ENCODE results near the gene AVPR1B.
A peak's percentile ranks its signal among the peaks of the same experiment; 100 is the strongest.

AVPR1B gene

GRCh38 chr1:206117151-206117948 lies at the start of gene AVPR1B:
TSS of gene AVPR1B (minus strand) at chr1:206117388. CDS start at chr1:206116890, 498 bp downstream.
- DNase-seq: peak; percentile 52

- DNase-seq: no peak
These were observed 28.6 kb upstream of the AVPR1B start for GRCh38 chr1:206145771-206146290.

DNA sequence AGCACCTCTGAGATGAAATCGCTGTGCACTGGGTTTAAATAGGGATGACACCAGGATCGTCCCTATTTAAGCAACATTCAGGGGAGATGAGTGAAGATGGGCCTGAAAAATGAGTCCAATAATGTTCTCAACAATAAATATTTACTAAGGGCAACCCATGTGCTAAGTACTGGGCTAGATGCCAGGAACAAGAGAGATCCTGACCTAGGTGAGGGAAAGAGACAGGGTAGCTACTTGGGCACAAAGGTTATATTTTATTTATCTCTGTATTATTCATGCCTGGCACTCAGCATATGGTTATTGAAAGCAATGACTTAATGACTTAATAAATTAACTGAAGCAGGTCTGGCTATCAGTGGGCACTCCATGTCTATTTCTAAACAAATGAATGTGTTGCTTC lies 27.4 kb upstream of the AVPR1B start:
- DNase-seq: no peak

DNA sequence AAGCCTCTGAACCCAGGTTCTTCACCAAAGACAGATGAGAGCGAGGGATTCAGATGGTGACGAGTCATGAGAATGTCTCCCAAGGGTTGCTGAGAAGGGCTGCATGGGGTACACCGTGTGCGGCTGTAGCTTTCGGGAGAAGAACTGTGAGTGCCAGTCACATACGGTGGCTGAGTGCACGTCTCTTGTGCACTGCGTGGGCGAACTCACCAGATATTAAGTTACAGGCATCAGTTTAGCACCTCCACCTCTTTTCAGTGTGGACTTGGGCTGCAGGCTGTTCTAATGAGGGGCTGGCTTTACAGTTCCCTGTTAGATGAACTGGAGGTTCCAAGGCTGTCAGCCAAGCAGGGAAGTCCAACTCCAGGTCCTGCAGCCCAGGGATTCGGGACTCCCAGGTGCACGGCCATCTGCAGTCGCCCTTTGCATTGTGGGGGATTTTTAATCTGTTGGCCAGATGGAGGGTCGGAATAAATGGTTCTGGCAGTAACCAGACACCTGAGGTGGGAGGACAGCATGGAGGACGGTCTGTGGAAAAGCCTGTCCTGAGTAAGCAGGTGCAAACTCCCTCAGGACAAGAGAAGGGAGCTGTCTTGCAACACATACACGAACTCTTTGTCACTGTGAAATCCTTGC lies 26.5 kb upstream of the AVPR1B start:
- no peak for DNase-seq

DNA sequence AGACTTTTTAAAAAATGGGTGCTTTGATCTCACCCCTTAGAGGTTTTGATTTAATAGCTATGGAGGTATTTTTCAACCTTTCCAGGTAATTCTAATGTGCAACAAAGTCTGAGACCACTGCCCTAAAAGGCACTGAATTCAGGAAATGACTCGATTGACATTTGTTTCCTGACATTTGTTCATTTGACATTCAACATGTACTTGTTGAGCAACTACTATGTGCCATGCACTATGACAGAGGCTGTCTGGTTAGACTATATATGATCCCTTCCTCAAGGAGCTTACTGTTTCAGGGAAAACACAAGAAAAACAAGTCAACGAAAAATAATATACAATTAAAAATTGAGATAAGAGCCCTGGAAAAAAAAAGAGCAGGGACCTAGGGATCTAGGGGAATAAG lies 25.6 kb upstream of the AVPR1B start:
- no peak for DNase-seq

DNA sequence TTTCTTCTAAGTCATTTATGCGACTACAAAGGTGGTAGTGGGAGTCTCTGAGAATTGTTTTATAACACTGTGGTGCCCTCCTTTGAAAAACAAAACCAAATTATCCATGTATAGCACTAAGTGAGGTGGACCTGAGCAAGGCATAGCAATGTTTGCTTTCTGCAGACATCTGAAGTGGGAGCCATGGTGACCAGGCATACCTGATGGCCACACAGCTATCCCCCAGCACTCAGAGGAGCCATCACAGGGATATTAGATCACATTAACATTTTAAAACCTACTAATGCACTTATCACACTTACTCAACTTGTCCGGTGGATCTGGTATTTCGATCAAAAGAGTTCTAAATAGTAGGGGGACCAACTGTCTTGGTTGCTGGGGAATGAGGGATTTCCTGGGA lies 24.8 kb upstream of the AVPR1B start:
- no peak for DNase-seq

DNA sequence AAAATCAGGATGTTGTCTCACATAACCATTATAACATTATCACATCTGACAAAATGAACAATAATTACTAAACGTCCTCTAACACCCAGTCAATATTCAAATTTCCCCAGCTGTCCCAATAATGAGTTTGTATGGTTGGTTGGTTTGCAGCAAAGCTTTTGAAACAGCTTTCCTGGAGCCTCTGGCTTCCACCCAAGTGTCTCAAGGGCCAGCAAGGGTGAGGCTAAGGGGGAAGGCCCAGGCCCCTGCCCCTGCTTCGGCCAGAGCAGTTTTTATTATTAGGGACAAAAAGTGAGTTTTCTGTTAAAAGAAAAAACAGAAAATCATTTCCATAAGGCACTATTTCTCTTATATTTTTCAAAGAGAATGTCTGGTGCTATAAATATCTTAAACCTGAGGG lies 19.1 kb upstream of the AVPR1B start:
- DNase-seq: no peak

DNA sequence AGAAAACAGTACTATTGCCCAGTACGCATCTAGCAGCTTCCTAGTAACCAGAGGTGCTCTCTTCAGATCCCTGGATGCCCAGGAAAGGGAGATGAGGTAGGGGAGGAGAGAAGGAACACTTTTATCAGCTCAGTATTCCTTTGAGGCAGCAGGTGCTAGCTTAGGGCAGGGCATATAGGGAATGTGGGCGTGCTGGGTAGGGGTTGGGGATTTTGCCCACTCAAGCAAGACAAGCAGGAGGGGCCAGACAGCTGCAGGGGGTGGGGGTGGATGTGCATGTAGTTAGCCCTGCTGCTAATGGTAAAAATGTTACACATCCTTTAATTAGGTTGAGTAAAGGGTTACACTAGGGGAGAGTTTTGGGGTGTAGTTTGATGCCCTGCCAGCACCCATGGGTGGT lies 18.1 kb upstream of the AVPR1B start:
- DNase-seq: no peak

GRCh38 chr1:206133751-206134415 lies 16.7 kb upstream of the AVPR1B start:
- no peak for DNase-seq

GRCh38 chr1:206131037-206131436 lies 13.8 kb upstream of the AVPR1B start:
- DNase-seq: no peak

- DNase-seq: no peak
These were observed 11.0 kb upstream of the AVPR1B start for GRCh38 chr1:206128196-206128595.

DNA sequence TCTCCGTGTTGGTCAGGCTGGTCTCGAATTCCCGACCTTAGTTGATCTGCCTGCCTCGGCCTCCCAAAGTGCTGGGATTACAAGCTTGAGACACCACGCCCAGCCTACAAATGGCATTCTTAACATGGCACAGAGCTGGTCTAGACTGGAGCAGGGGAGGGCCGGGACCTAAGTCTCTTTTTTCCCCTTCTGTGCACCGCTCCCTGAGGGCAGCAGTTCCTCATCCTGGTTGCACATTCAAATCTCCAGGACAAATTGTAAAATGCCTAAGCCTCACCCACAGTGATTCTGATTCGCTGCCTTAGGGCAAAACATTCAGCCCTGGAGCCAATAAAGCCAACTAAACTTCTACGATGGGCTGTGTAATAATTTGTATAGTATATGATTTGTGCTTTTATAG lies 10.1 kb upstream of the AVPR1B start:
- DNase-seq: no peak

- no peak for DNase-seq
These were observed 8.2 kb upstream of the AVPR1B start for GRCh38 chr1:206125346-206125745.

DNA sequence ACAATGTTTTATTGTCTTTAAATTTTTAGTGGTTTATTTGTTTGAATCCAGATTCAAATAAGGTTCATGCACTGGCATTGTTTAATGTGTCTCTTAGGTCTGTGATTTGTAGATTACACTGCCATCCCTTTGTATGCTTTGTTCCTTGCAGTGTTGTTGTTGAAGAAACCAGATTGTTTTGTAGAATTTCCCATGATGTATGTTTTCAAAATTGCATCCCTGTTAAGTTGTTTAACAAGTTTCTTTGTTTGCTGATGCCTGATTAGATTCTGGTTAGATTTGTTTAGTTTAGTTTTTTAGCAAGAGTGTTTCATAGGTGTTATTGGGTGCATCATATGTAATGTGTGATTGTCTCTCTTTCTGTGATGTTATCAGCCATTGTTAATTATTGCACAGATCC lies 5.5 kb upstream of the AVPR1B start:
- no peak for DNase-seq

- no peak for DNase-seq
These were observed 4.1 kb upstream of the AVPR1B start for GRCh38 chr1:206121269-206121668.

DNA sequence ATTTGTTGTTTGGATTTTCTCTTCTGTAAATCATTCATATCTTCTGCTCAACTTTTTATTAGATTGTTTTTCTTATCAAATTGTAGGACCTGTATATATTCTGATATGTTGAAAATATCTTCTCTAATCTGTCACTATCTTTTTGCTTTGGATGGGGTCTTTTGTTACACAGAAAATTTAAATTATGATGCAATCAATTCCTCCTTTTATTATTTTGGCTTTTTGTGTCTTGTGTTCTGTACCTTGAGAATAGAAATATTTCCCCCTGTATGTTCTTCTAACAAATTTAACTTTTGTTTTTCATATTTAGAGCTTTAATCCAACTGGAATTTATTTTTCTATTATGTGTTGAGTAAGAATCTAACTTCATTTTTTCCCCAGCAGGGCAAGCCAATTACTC lies 3.2 kb upstream of the AVPR1B start:
- DNase-seq: no peak

GRCh38 chr1:206116873-206117150 lies 376 bp downstream of the AVPR1B start:
- DNase-seq: no peak

DNA sequence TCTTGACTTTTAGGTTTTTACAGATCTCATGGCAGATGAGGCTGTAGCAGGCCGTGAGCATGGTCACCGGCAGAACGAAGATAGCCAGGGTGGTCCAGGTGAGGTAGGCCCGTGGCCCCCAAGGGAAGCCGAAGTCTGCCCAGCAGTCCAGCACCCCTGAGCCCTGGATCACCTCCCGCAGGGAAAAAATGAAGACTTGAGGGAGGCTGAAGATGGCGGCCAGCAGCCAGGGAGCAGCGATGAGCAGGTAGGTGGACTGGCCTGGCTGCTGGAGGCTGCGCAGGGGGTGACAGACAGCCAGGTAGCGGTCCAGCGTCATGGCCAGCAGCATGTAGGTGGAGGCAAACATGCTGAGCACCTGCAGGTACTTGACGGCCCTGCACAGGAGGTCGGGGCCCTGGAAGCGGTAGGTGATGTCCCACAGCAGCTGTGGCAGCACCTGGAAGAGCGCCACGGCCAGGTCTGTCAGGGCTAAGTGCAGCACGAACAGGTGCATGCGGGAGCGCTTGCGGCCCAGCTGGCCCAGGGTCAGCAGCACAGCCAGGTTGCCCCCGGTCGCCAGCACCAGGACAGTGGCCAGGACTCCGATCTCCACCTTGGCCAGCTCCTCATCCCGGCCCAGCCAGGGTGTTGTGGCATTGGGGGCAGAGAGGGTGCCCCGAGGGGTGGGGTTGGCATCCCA lies 856 bp downstream of the AVPR1B start:
- DNase-seq: no peak

DNA sequence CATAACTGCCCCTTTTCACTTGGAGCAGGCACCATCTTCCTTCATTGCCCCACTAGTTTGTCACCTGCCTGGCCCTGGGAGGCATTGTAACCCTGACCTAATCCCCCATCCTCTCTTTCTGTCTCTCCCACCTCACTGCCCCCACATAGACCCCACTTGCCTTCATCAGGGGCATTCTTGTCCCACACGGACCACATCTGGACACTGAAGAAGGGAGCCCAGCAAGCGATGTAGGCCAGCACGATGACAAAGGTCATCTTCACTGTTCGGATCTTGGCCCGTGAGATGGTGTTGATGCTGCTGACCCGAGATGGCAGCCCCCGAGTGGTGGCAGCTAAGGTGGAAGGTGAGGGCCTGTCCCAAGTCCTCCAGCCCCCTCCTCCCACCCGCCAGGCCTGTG lies 1.4 kb downstream of the AVPR1B start:
- no peak for DNase-seq

DNA sequence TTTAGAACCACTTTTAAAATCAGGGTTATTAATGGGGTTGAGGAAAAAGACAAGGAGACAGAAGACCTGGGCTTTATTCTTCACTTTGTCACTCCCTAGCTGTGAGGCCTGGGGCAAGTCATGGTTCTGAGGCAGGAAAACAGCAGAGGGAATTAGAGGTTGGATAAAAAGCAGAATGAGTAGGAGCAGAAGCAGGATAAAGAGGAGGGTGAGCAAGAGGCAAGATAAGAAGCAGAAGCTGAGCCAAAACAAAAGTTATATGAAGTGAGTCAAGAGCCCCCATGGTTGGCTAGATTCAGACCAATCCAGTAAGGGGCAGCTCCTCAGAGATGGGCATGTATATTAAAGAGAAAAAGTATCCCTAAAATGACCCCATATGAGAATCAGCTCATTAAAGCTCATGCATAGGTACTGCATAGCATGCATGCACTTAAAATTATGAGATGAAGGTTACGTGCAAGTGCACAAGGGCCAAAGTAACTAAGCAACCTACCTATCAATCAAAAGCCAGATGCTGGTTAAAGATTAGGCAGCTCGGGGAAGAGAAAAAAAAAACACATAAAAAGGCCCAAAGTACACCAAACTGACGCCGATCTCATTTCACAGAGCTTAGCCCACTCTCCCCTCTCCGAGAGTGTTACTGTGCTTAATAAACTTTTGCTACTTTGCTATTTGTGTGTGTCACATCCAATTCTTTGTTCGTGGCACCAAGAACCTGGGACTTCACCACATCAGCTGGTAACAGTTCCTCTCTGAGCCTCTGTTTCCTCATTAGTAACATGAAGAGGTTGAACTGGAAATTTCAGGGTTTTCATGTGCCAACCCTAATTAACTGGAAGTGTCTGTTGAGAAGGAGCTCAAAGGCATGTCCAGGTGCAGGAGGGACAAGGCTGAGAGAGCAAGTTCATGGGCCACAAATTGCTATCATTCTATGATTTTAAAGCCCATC lies 2.2 kb downstream of the AVPR1B start:
- no peak for DNase-seq

GRCh38 chr1:206112600-206113301 lies 4.4 kb downstream of the AVPR1B start:
- DNase-seq: no peak

Measured in stimulated activated CD8-positive, alpha-beta memory T cell treated with anti-CD3 and anti-CD28 coated beads, Interleukin-4, amount 100 ng/mL, for 48 hours (primary cell).